Gastrocnemius medialis (tissue), 4 donors: ENCODE data around the gene CYP4F11.

ENCODE experiments used
- CTCF ChIP-seq, 5 experiments: fragments of 450-650 bp in 3 of 5; fragments of 200-600 bp in 2 of 5; sonication (generic) in 2 of 5; IDR thresholded peaks in 4 of 5; conservative IDR thresholded peaks in 1 of 5; 1 replicate in 4 of 5; 2 replicates in 1 of 5; pipeline ENCODE4 v1.5.1; 2016 to 2019; ENCODE audit warnings: antibody characterized with exemption in 5 of 5, mild to moderate bottlenecking in 3 of 5, moderate library complexity in 3 of 5
- POLR2A ChIP-seq, 2 donors: fragments of 450-650 bp; IDR thresholded peaks; one replicate each; pipeline ENCODE4 v1.6.1; 2017; ENCODE audit warnings: antibody characterized with exemption in 2 of 2, mild to moderate bottlenecking in 2 of 2, moderate library complexity in 2 of 2

- TF ChIP-seq POLR2A (IDR thresholded peaks at IDR 0.05) (no peak), CTCF (IDR thresholded peaks at IDR 0.05 in 4 of 5, conservative IDR thresholded peaks at IDR 0.05 in 1 of 5) (no peak)
Observed at GRCh38 chr19:15935167-15935702, 906 bp upstream of the CYP4F11 start.
